Gastroesophageal sphincter (tissue), 3 donors: ENCODE results near the gene SLC35C1.

Source experiments
- EP300 ChIP-seq: sonication (generic); formaldehyde crosslinking; IDR thresholded peaks from one replicate; pipeline ENCODE4 v1.6.1; 2017; ENCODE audit warnings: antibody characterized with exemption, mild to moderate bottlenecking
- POLR2A ChIP-seq, 2 donors: fragments of 450-650 bp; IDR thresholded peaks; one replicate each; pipeline ENCODE4 v1.6.1; 2017; ENCODE audit warnings: antibody characterized with exemption in 2 of 2, mild to moderate bottlenecking in 2 of 2, moderate library complexity in 1 of 2
- POLR2AphosphoS5 ChIP-seq: sonication (generic); formaldehyde crosslinking; IDR thresholded peaks from one replicate; pipeline ENCODE4 v1.6.1; 2017; ENCODE audit warnings: antibody characterized with exemption
- TF ChIP-seq, protein P1 (sequence below), 4 experiments: fragments of 200-600 bp in 2 of 4; fragments of 450-650 bp in 2 of 4; sonication (generic) in 1 of 4; IDR thresholded peaks; one replicate each; pipeline ENCODE4 v1.5.1; 2017 to 2019; ENCODE audit warnings: antibody characterized with exemption in 4 of 4, mild to moderate bottlenecking in 2 of 4, moderate library complexity in 2 of 4

DNA sequence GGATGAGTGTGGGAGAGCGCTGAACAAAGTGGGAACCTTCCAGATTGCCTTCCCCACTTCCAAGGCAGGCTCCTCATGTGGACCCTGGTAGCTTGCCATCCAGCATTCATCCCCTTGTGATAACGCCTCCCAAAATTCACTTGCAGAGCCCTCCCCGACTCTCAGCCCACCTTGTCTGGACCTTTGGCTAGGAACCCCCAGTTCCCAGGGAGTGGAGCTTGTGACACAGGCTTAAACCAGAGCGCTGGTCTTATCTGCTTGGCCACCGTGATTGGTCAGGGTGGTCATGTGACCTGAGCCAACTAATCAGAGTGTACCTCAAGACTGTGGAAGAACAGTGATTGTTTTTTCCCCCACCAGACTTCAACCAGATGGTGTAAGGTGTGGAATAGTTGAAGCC, 9.6 kb upstream of the SLC35C1 start:
- TF ChIP-seq, protein P1, sequence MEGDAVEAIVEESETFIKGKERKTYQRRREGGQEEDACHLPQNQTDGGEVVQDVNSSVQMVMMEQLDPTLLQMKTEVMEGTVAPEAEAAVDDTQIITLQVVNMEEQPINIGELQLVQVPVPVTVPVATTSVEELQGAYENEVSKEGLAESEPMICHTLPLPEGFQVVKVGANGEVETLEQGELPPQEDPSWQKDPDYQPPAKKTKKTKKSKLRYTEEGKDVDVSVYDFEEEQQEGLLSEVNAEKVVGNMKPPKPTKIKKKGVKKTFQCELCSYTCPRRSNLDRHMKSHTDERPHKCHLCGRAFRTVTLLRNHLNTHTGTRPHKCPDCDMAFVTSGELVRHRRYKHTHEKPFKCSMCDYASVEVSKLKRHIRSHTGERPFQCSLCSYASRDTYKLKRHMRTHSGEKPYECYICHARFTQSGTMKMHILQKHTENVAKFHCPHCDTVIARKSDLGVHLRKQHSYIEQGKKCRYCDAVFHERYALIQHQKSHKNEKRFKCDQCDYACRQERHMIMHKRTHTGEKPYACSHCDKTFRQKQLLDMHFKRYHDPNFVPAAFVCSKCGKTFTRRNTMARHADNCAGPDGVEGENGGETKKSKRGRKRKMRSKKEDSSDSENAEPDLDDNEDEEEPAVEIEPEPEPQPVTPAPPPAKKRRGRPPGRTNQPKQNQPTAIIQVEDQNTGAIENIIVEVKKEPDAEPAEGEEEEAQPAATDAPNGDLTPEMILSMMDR (IDR thresholded peaks at IDR 0.05): no peak
- TF ChIP-seq POLR2A (IDR thresholded peaks at IDR 0.05) (no peak), EP300 (no peak), POLR2AphosphoS5 (no peak)
